Hepatocyte (in vitro differentiated cells): Measurements from ENCODE around the gene DPH1.

ENCODE experiments used
- CTCF ChIP-seq: fragments of 200-600 bp; sonication (generic); IDR thresholded peaks from 2 replicates; pipeline ENCODE4 v1.5.1; 2016; ENCODE audit warnings: antibody characterized with exemption, mild to moderate bottlenecking; ENCODE audit not compliant: poor library complexity
- EZH2phosphoT487 ChIP-seq: fragments of 200-600 bp; sonication (generic); IDR thresholded peaks from one replicate; pipeline ENCODE4 v1.6.1; 2018; ENCODE audit warnings: antibody characterized with exemption, mild to moderate bottlenecking, low read depth, moderate library complexity; ENCODE audit not compliant: unreplicated experiment, severe bottlenecking

GRCh38 chr17:2090210-2090641, 60.3 kb downstream of the DPH1 start:
- TF ChIP-seq CTCF: no peak
- TF ChIP-seq EZH2phosphoT487: no peak
